GM23338 (cell line): ENCODE data around the gene APOL3.

Source experiments
- CREB1 ChIP-seq: fragments of 250-450 bp; sonication (Bioruptor Pico); IDR thresholded peaks from 2 replicates; pipeline ENCODE4 v1.5.0; 2020; ENCODE audit warnings: low read depth, mild to moderate bottlenecking, moderate library complexity
- EZH2 ChIP-seq: fragments of 200-600 bp; sonication (generic); IDR thresholded peaks from one replicate; pipeline ENCODE4 v1.8.0; 2017; ENCODE audit warnings: antibody characterized with exemption, mild to moderate bottlenecking, low read depth; ENCODE audit not compliant: unreplicated experiment
- EZH2phosphoT487 ChIP-seq: fragments of 200-600 bp; sonication (generic); IDR thresholded peaks from one replicate; pipeline ENCODE4 v1.8.1; 2018; ENCODE audit warnings: antibody characterized with exemption; ENCODE audit not compliant: unreplicated experiment
- JUNB ChIP-seq: IDR thresholded peaks from one replicate; pipeline ENCODE4 v1.6.1; 2016; ENCODE audit warnings: antibody characterized with exemption; ENCODE audit not compliant: unreplicated experiment
- NANOG ChIP-seq: IDR thresholded peaks from 2 replicates; pipeline ENCODE4 v1.6.1; 2016; ENCODE audit warnings: antibody characterized with exemption, borderline replicate concordance
- POLR2AphosphoS5 ChIP-seq: IDR thresholded peaks from 2 replicates; pipeline ENCODE4 v1.6.1; 2016; ENCODE audit warnings: antibody characterized with exemption, low read depth
- REST ChIP-seq: IDR thresholded peaks from one replicate; pipeline ENCODE4 v1.6.1; 2018; ENCODE audit warnings: antibody characterized with exemption; ENCODE audit not compliant: unreplicated experiment
- STAT1 ChIP-seq: IDR thresholded peaks from one replicate; pipeline ENCODE4 v1.6.1; 2016; ENCODE audit warnings: antibody characterized with exemption; ENCODE audit not compliant: unreplicated experiment
- ZNF331 ChIP-seq: fragments of 250-450 bp; sonication (Bioruptor Pico); IDR thresholded peaks from 2 replicates; pipeline ENCODE4 v1.5.0; 2020; ENCODE audit warnings: low read depth, mild to moderate bottlenecking, moderate library complexity
- TF ChIP-seq, protein P1 (sequence below), 2 experiments: fragments of 200-600 bp in 1 of 2; sonication (generic) in 1 of 2; conservative IDR thresholded peaks; 2 replicates each; pipeline versions ENCODE4 v1.5.1 to v1.6.1; 2016 to 2017; ENCODE audit warnings: antibody characterized with exemption in 2 of 2, low read depth in 2 of 2, mild to moderate bottlenecking in 2 of 2, moderate library complexity in 1 of 2
- TF ChIP-seq, protein P2 (sequence below): IDR thresholded peaks from 2 replicates; pipeline ENCODE4 v1.6.1; 2016; ENCODE audit warnings: antibody characterized with exemption

- TF ChIP-seq, protein P1, sequence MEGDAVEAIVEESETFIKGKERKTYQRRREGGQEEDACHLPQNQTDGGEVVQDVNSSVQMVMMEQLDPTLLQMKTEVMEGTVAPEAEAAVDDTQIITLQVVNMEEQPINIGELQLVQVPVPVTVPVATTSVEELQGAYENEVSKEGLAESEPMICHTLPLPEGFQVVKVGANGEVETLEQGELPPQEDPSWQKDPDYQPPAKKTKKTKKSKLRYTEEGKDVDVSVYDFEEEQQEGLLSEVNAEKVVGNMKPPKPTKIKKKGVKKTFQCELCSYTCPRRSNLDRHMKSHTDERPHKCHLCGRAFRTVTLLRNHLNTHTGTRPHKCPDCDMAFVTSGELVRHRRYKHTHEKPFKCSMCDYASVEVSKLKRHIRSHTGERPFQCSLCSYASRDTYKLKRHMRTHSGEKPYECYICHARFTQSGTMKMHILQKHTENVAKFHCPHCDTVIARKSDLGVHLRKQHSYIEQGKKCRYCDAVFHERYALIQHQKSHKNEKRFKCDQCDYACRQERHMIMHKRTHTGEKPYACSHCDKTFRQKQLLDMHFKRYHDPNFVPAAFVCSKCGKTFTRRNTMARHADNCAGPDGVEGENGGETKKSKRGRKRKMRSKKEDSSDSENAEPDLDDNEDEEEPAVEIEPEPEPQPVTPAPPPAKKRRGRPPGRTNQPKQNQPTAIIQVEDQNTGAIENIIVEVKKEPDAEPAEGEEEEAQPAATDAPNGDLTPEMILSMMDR (conservative IDR thresholded peaks at IDR 0.05; ENCODE audit: low read depth in 2 of 2): no peak
- TF ChIP-seq, protein P2, sequence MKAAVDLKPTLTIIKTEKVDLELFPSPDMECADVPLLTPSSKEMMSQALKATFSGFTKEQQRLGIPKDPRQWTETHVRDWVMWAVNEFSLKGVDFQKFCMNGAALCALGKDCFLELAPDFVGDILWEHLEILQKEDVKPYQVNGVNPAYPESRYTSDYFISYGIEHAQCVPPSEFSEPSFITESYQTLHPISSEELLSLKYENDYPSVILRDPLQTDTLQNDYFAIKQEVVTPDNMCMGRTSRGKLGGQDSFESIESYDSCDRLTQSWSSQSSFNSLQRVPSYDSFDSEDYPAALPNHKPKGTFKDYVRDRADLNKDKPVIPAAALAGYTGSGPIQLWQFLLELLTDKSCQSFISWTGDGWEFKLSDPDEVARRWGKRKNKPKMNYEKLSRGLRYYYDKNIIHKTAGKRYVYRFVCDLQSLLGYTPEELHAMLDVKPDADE: no peak
- TF ChIP-seq POLR2AphosphoS5 (no peak), ZNF331 (no peak), EZH2 (no peak), EZH2phosphoT487 (no peak), CREB1 (CRISPR knock-in tag) (no peak), NANOG (no peak), JUNB (no peak), REST (no peak), STAT1 (no peak)
Measured at GRCh38 chr22:36156119-36156514, 4.4 kb downstream of the APOL3 start.
